ENCODE data around the gene IGF2BP2.
A peak's percentile ranks its signal among the peaks of the same experiment; 100 is the strongest.

Gene IGF2BP2

DNA sequence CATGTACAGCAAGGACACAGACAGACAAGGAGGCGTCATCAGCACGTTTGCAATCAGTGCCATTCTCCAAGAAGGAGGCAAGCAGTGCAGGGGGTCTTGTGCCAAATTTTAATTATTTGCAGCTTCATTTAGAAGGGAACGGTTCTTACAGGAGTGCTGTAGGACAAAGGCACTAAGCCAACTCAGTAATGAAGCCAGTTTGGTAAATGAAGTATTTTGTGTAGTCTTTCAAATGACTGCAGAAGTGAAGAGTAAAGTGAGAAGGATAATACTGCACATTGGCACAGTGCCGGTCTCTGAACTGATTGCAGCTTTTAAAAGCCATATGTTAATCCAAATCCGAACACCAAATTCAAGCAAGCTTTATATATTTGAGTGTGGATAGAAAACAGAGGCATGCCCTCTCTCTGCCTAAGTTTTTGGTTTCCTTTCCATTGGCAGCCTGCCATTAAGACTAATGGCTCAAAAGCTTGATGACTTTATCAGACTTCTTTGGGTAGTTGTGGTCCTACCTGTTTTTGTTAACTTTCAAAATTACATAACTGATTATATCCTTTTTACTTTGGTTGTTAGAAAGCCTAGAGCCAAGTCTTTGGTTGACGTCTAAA is 137.5 kb downstream of the IGF2BP2 start:
- TF ChIP-seq, protein P1, sequence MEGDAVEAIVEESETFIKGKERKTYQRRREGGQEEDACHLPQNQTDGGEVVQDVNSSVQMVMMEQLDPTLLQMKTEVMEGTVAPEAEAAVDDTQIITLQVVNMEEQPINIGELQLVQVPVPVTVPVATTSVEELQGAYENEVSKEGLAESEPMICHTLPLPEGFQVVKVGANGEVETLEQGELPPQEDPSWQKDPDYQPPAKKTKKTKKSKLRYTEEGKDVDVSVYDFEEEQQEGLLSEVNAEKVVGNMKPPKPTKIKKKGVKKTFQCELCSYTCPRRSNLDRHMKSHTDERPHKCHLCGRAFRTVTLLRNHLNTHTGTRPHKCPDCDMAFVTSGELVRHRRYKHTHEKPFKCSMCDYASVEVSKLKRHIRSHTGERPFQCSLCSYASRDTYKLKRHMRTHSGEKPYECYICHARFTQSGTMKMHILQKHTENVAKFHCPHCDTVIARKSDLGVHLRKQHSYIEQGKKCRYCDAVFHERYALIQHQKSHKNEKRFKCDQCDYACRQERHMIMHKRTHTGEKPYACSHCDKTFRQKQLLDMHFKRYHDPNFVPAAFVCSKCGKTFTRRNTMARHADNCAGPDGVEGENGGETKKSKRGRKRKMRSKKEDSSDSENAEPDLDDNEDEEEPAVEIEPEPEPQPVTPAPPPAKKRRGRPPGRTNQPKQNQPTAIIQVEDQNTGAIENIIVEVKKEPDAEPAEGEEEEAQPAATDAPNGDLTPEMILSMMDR (IDR thresholded peaks at IDR 0.05; ENCODE audit: insufficient read depth, missing control alignments): no peak
- FAIRE-seq (no peak), DNase-seq (ENCODE audit: insufficient read length, low spot score) (no peak)

DNA sequence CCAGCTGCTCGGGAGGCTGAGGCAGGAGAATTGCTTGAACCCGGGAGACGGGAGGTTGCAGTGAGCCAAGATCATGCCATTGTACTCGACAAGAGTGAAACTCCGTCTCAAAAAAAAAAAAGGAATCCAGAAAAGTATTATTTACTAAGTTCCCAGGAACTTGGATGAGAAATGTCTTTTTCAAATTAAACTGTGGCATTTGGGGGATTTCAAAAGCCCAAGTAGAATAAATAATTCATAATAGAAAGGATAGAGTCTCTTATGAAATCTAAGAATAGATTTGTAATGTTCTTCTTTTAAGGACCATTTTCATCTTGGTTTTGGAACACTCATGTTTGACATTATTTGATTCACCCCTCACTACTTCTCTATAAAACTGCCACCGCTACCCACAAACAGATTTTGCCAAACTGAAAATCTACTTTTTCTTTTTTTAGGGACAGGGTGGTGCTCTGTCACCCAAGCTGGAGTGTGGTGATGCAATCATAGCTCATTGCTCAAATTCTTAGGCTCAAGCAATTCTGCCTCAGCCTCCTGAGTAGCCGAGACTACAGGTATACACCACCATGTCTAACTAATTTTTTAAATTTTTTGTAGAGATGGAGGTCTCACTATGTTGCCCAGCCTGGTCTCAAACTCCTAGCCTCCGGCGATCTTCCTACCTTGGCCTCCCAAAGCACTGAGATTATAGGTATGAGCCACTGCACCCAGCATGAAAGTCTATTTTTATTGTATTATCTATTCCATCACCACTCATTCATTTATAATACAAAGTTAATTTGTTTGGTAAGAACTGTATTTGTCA is 139.4 kb downstream of the IGF2BP2 start:
- FAIRE-seq (no peak), DNase-seq (ENCODE audit: insufficient read length, low spot score) (no peak)
- TF ChIP-seq, protein P1 (IDR thresholded peaks at IDR 0.05; ENCODE audit: insufficient read depth, missing control alignments): no peak

DNA sequence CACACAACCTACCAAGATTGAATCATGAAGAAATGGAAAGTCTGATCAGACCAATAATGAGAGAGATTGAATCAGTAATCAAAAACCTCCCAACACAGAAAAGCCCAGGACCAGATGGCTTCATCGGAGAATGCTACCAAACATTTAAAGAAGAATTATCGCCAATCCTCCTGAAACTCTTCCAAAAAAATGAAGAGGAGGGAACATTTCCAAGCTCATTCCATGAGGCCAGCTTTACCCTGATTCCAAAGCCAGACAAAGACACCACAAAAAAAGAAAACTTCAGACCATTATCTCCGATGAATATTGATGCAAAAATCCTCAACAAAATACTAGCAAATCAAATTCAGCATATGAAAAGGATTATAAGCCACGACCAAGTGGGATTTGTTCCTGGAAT is 144.6 kb downstream of the IGF2BP2 start:
- TF ChIP-seq, protein P1 (IDR thresholded peaks at IDR 0.05; ENCODE audit: insufficient read depth, missing control alignments): no peak
- FAIRE-seq: no peak
- no peak for DNase-seq (ENCODE audit: insufficient read length, low spot score)

DNA sequence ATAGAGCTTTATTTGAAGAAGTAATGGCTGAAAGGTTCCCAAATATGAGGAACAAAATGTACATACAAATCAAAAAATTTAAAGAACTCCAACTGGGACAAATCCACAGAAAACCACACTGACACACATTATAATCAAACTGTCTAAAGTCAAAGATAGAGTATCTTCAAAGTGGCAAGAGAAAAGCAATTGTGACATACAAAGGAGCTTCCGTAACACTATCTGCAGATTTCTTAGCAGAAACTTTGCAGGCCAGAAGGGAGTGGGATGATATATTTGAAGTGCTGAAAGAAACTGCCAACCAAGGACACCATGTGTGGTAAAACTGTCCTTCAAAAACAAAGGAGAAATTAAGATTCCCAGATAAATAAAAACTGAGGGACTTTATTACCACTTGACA is 146.8 kb downstream of the IGF2BP2 start:
- TF ChIP-seq, protein P1 (IDR thresholded peaks at IDR 0.05; ENCODE audit: insufficient read depth, missing control alignments): no peak
- no peak for FAIRE-seq
- no peak for DNase-seq (ENCODE audit: insufficient read length, low spot score)

DNA sequence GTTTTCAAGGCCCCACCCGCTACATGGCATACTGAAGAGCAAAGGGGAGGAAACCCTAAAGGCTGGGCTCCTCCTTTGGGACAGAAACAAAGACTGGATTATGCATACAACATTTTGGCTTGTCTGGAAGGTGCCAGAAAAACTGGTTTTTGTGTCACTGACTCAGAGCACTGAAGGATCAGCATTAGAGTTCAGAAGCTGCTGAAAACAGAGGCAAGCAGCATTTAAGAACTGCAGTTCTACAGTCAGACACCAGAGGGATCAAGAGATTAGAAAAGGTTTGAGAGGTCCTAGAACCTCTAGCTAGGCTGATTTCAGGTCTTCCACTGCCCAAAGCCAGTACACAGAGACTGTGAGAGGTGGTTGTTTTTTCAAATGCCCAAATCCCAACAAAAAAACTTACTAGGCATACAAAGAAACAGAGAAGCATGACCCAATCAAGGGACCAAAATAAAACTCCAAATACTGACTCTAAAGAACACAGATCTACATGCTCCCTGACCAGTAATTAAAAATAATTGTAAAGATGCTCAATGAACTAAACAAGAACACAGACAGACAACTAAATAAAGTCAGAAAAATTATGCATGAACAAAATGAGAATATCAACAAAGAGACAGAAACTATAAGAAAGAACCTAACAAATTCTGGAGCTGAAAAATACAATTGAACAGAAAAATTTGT is 147.6 kb downstream of the IGF2BP2 start:
- TF ChIP-seq, protein P1 (IDR thresholded peaks at IDR 0.05; ENCODE audit: insufficient read depth, missing control alignments): peak; percentile 58
- DNase-seq (ENCODE audit: insufficient read length, low spot score) (no peak), FAIRE-seq (no peak)

DNA sequence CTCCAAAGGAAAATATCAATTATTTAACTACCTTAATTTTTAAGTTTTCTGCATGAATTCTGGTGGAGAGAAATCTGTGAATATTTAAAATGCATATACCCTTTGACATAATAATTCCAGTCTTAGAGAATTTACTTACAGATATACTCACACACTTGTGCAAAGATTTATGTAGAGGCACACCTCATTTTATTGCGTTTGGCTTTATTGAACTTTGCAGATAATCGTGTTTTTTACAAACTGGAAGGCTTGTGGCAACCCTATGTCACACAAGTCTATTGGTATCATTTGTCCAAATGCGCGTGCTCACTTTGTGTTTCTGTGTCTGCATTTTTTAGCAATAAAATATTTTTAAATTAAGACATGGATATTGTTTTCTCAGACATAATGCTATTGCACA is 157.3 kb downstream of the IGF2BP2 start:
- DNase-seq (ENCODE audit: insufficient read length, low spot score) (no peak), FAIRE-seq (no peak)
- TF ChIP-seq, protein P1 (IDR thresholded peaks at IDR 0.05; ENCODE audit: insufficient read depth, missing control alignments): no peak

Data from D721Med (cell line).